Measurements from ENCODE around the gene PTPN18. TPM values are rescaled to one million over a fixed set of nuclear protein-coding genes. Genes with fewer than 3 reads are reported as not detected.

PTPN18 gene
- total and polyA plus RNA-seq, 2 experiments from 2014 or later: 27.6 to 36.3 TPM

DNA sequence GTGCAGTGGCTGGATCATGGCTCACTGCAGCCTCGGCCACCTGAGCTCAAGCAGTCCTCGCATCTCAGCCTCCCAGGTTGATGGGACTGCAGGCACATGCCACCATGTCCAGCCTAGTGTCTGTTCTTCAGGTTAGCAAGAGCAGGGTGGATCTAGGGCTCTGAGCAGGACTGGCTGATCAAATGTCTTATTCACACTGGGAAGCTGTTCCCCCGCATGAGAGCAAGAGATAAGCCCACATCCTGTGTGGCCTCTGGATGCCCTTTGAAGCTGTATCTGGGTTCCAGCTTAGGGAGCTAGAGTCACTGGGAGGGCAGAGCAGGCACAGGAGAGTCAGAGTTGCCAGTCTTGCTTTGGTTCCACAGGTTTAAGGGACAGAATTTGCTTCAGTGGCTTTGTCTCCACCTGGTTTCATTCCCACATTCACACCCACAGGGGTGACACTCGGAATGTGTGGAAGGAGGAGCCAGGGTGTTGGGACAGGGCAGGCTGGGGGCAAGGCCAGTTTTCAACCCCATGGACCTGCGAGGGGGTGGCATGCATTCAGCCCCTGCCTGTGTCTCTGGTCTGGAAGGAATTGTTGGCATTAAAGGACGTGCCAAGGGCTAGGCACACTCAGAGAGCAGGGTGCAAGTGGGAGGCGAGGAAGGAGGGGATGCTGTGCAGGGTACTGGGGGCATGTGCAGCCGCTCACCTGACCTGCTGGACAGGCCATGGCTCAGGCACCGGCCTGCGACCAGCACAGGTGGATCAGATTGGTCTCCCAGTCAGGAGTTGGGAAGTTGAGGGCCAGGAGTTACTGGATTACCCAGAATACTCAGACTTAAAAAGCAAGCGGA lies 24.5 kb downstream of the PTPN18 start:
- Histone ChIP-seq H3K4me3 (no peak overlapping the region), H3K36me3 (no peaks in the 10 kb centered on the region), H3K27ac (no peak overlapping the region), H3K27me3 (no peaks in the 10 kb centered on the region), H3K4me1 (ENCODE audit: low read depth) (no peaks in the 10 kb centered on the region), H3K9me3 (ENCODE audit: low read depth) (no peaks in the 10 kb centered on the region)
- DNase-seq (ENCODE audit: low read depth in 1 of 2, low spot score in 1 of 2): peak in 1 of 2 donors; percentile 42
- TF ChIP-seq, protein P1, sequence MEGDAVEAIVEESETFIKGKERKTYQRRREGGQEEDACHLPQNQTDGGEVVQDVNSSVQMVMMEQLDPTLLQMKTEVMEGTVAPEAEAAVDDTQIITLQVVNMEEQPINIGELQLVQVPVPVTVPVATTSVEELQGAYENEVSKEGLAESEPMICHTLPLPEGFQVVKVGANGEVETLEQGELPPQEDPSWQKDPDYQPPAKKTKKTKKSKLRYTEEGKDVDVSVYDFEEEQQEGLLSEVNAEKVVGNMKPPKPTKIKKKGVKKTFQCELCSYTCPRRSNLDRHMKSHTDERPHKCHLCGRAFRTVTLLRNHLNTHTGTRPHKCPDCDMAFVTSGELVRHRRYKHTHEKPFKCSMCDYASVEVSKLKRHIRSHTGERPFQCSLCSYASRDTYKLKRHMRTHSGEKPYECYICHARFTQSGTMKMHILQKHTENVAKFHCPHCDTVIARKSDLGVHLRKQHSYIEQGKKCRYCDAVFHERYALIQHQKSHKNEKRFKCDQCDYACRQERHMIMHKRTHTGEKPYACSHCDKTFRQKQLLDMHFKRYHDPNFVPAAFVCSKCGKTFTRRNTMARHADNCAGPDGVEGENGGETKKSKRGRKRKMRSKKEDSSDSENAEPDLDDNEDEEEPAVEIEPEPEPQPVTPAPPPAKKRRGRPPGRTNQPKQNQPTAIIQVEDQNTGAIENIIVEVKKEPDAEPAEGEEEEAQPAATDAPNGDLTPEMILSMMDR (IDR thresholded peaks at IDR 0.05; ENCODE audit: low read depth, low read length): no peak

DNA sequence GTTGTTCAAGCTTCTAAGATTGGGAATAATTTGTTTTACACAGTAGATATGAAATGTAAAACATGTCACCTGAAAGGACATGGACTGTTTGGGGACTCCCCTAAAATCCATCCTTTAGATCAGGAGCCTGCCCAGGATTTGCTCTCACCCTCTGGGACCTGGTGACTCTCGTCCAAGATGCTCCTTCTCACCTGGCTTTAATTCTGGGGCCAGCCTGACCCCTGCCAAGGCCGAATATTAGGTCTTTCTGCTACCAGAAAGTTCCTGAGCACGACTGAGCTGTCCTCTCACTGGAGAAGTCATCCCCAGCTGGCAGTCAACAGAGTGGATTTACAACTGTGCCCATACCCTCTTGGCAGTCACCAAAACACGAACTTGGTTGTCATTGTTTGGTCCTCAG lies 25.3 kb downstream of the PTPN18 start:
- TF ChIP-seq, protein P1 (IDR thresholded peaks at IDR 0.05; ENCODE audit: low read depth, low read length): no peak
- Histone ChIP-seq H3K4me3 (no peak overlapping the region), H3K36me3 (no peaks in the 10 kb centered on the region), H3K27me3 (no peaks in the 10 kb centered on the region), H3K9me3 (ENCODE audit: low read depth) (no peaks in the 10 kb centered on the region), H3K4me1 (ENCODE audit: low read depth) (no peaks in the 10 kb centered on the region), H3K27ac (no peak overlapping the region)
- DNase-seq (ENCODE audit: low read depth in 1 of 2, low spot score in 1 of 2): no peak

DNA sequence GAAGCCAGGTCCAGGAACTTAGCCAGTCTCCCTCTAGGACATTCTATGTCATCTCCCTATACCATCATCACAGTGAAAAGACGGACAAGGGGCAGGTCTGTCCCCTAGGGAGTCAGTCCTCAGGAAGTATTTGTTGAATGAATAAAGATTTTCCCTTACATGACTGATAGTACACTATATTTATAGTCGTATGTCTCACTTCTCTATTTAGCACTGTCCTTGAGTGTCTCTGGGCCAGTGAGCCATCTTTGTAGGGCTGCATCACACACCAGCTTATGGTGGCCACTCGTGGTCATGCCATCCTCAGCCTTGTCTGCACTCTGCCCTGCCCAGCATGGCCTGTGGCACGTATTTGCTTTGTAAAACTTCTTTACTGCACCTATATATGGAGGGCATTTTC lies 25.8 kb downstream of the PTPN18 start:
- H3K36me3 ChIP-seq: no peaks in the 10 kb centered on the region
- H3K27ac ChIP-seq: no peak overlapping the region
- DNase-seq (ENCODE audit: low read depth in 1 of 2, low spot score in 1 of 2): no peak
- TF ChIP-seq, protein P1 (IDR thresholded peaks at IDR 0.05; ENCODE audit: low read depth, low read length): no peak
- H3K4me1 ChIP-seq (ENCODE audit: low read depth): no peaks in the 10 kb centered on the region
- no peak overlapping the region for H3K4me3 ChIP-seq
- H3K27me3 ChIP-seq: no peaks in the 10 kb centered on the region
- no peaks in the 10 kb centered on the region for H3K9me3 ChIP-seq (ENCODE audit: low read depth)

DNA sequence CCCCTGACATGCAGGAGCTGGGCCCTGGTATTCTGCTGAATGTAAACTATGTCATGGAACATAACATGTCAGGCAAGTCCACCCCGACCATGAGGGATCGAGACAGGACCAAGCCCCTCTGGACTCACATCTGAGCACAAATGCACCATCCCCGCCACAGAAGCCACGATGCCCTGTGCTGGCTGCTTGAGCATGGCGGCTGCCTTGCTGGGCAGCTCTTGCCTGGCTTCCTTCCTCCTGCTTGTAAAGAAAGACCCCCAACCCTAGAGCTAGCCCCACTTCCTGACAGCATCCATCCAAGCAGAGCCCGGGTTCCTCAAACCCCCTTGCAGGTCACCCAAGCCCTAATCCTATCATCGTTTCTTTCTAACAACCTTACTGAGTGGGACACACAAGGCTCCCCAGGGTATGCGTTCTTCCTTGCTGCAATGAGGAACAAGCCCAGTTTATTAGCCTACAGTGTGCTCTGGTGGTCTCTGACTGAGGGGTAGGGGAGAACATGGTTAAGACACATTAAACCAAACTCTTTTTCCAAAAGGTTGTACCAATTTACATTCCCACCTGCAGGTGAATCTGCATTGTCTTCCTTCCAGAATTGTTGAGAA lies 26.6 kb downstream of the PTPN18 start:
- DNase-seq (ENCODE audit: low read depth in 1 of 2, low spot score in 1 of 2): no peak

DNA sequence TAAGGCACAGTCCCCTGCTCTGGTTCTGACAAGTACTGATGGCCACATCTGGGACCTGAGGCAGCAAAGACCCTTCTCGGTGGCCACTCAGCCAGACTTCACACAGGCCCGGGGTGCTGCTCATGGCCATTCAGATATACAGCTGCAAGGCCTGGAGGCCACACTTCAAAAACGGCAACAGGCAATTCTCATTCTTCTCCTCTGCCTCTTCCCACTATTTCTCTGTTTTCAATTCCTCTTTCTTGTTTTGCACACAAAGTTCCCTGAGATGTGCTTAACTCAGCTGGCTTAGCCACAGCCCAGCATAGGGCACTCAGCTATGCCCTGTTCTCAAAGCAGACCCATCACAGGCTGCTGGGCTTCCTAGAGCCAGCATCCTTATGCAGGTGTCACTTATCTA lies 29.9 kb downstream of the PTPN18 start:
- Histone ChIP-seq H3K4me3 (no peak overlapping the region), H3K36me3 (no peaks in the 10 kb centered on the region), H3K4me1 (ENCODE audit: low read depth) (no peaks in the 10 kb centered on the region), H3K27ac (no peak overlapping the region), H3K9me3 (ENCODE audit: low read depth) (no peaks in the 10 kb centered on the region), H3K27me3 (no peaks in the 10 kb centered on the region)
- no peak for DNase-seq (ENCODE audit: low read depth in 1 of 2, low spot score in 1 of 2)
- TF ChIP-seq, protein P1 (IDR thresholded peaks at IDR 0.05; ENCODE audit: low read depth, low read length): no peak

More for the DNA sequence above, 26.6 kb downstream of the PTPN18 start:
- no peak overlapping the region for H3K4me3 ChIP-seq
- H3K4me1 ChIP-seq (ENCODE audit: low read depth): no peaks in the 10 kb centered on the region
- H3K27ac ChIP-seq: no peak overlapping the region
- no peaks in the 10 kb centered on the region for H3K36me3 ChIP-seq
- no peaks in the 10 kb centered on the region for H3K27me3 ChIP-seq
- TF ChIP-seq, protein P1 (IDR thresholded peaks at IDR 0.05; ENCODE audit: low read depth, low read length): no peak
- H3K9me3 ChIP-seq (ENCODE audit: low read depth): no peaks in the 10 kb centered on the region
